NCI-H226 (cell line): ENCODE results near the gene GIMAP4.
"Not testable (repeated sequence)": the region's sequence is repeated elsewhere in the genome, so short reads cannot be mapped to it uniquely, and the experiment has no call there.

Source experiments
- DNase-seq: peaks from one replicate; pipeline ENCODE4 v3.0.0-alpha.2; 2015

Gene GIMAP4

DNA sequence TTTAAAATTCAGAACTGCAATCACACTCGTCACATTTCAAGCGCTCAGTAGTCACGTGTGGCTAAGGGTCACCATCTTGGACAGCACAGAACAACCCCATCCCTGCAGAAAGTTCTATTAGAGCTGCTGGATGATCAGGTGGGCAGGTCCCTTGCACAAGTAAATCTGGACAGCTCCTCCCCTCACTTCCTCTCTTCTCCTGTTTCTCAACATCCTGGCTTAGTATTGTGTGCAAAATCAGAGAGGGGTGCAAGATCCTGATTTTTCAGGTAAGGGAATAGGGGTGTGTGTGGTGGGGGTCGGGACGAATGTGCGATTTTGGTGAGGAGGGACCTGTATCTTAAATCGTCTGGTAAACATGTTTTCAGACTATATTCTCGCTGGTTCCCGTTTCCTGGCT lies at the start of gene GIMAP4:
TSS of gene GIMAP4 (plus strand) at position 222 of the 400 bp plus-strand sequence. CDS start 2,512 bp downstream, outside the sequence.
- DNase-seq = no peak

DNA sequence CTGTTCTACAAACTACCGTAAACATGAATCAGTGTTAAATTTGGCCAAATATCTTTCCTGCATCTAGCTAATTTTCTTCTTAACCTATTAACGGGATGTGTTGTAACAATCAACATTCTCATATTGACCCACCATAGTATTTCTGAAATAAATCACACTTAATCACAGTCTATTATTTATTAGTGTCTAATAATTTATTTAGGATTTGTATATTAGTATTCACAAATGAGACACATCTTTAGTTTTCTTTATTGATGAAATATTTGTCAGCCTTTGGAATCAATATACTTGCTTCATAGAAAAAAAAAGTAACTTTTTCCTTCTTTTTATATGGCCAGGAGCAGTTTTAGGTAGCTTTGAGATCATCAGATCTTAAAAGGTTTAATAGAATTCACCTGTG lies 47.9 kb upstream of the GIMAP4 start:
- DNase-seq = no peak

DNA sequence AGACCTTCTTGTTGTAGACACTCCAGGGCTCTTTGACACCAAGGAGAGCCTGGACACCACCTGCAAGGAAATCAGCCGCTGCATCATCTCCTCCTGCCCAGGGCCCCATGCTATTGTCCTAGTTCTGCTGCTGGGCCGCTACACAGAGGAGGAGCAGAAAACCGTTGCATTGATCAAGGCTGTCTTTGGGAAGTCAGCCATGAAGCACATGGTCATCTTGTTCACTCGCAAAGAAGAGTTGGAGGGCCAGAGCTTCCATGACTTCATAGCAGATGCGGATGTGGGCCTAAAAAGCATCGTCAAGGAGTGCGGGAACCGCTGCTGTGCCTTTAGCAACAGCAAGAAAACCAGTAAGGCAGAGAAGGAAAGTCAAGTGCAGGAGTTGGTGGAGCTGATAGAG lies 47.0 kb upstream of the GIMAP4 start:
- no peak for DNase-seq

DNA sequence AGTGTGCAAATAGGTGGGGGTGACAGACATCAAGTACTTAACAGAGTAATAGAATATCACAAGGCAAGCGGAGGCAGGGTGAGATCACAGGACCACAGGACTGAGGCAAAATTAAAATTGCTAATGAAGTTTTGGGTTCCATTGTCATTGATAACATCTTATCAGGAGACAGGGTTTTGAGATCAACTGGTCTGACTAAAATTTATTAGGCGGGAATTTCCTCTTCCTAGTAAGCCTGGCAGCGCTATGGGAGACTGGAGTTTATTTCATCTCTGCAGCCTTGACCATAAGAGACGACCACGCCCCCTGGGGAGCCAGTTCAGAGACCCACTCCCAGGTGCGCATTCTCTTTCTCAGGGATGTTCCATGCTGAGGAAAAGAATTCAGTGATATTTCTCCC lies 44.3 kb upstream of the GIMAP4 start:
- DNase-seq = not testable (repeated sequence)

DNA sequence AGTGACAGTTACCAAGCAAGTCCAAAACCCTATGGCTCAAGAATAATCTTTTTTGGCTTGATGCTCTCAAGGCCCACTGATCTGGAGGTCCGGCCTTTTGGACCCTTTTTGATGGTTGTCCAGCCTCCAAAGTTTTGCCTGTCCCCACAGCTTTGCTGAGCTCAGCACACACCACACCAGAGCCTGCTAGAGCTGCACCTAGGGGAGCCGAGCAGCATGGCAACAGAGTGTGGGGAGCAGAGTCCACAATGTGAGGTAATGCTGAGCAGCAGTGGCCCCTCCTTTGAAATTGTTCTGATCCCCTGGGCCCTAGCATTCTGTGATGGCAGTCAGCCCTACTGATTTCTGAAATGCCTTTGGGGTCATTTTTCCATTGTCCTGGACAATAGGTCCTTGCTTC lies 43.2 kb upstream of the GIMAP4 start:
- no peak for DNase-seq

DNA sequence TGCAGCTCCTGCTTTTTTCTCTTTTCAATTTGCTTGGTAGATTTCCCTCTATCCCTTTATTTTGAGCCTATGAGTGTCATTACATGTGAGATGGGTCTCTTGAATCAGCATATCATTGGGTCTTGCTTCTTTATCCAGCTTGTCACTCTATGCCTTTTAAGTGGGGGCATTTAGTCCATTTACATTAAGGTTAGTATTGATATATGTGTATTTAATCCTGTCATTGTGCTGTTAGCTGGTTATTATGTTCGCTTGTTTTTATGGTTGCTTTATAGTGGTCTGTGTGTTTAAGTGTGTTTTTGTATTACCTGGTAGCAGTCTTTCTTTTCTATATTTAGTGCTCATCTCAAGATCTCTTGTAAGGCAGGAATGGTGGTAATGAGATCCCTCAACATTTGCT lies 35.5 kb upstream of the GIMAP4 start:
- no peak for DNase-seq

DNA sequence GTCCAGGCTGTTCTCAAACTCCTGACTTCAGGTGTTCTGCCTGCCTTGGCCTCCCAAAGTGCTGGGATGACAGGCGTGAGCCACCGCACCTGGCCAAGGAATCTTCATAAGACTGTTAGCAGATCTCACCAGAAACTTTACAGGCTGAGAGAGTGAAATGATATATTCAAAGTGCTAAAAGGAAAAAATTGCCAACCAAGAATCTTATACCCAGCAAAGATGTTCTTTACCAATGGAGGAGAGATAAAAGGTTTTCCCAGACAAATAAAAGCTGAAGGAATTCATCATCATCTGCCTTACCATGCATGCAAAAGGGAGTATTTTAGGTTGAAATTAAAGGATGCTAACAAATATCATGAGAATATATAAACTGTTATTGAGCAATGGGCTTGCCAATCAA lies 28.9 kb upstream of the GIMAP4 start:
- no peak for DNase-seq

DNA sequence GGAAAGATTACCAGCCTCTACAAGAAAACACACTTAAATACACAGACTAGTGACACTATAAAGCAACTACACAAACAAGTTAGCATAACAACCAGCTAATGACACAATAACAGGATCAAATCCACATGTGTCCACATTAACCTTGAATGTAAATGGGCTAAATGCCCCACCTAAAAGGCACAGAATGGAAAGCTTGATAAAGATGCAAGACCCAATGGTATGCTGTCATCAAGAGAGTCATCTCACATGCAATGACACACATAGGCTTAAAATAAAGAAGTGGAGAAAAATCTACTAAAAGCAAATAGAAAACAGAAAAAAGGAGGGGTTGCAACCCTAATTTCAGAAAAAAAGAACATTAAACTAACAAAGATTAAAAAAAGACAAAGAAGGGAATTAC lies 14.0 kb upstream of the GIMAP4 start:
- DNase-seq = no peak

DNA sequence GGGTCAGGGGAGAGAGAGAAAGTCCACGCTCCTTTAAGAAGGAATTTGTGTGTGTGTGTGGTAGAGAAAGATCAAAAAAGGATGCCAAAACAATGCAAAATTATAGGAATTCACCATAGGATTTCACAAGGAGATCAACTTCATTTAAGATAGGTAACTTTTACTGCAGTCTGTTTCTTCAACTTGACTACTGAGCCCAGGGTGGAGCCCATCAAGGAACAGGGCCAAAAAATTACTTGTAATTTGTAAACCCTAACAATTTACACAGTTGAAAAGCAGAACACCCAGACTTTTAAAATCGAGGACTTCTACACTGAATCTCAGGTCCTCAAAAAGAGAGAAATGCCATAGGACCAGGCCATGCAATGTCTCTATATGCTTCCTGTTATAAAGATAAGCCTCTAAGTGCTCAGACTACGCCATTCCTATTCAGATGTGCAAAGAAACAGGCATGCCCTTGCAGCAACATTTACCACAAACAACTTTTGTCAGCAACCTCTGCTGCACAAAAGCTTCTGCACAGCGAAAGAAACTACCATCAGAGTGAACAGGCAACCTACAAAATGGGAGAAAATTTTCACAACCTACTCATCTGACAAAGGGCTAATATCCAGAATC lies 10.6 kb upstream of the GIMAP4 start:
- no peak for DNase-seq

DNA sequence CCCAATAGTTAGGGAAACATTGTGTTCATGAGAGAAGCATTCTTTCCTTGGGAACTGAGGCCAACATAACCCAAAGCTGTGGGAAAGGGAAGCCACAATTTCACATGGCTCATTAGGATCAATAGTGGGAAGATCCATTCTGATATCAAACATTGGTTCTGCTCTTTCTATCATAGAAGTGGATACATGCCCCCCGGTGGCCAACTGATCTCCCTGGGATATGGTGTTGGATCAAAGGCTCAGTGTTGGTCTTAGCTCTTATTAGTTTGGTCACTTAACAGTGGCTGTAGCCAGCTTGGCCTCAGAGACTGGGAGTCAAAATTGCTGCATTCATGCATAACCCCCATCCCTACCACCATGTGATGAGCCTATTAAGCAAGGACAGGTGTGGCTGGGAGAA lies 6.7 kb upstream of the GIMAP4 start:
- no peak for DNase-seq

DNA sequence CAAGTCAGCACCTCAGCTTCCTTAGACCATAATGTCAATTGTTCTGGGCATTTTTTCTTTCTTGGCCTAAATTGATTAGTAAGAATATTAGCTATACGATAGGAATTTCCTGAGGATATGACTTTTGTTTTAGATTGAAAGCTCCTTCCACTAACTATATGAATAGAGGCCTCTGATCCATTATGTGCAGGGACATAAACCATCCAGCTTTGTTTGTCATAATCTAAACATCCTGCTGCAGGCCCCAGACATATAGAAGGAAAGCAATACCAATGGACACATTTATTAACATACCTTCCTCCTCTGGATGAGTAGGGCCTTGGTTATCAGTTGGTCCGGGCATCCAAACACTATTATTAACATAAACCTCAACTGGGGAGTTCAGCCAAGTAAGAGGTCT lies 4.3 kb upstream of the GIMAP4 start:
- DNase-seq = no peak

DNA sequence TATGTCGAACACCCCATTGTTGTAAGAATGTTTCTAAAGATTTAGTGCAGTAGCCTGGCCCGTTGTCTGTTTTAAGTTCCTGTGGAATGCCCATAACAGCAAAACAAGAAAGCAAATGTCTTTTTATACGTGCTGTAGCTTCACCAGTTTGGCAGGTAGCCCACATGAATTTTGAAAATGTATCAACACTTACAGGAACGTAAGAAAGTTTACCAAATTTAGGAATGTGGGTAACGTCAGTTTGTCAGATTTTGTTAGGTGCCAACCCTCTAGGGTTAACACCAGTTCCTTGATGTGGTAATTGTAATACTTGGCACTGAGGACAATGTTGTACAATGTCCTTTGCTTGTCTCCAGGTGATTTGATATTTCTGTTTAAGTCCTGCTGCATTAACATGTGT lies 3.2 kb upstream of the GIMAP4 start:
- DNase-seq = no peak

DNA sequence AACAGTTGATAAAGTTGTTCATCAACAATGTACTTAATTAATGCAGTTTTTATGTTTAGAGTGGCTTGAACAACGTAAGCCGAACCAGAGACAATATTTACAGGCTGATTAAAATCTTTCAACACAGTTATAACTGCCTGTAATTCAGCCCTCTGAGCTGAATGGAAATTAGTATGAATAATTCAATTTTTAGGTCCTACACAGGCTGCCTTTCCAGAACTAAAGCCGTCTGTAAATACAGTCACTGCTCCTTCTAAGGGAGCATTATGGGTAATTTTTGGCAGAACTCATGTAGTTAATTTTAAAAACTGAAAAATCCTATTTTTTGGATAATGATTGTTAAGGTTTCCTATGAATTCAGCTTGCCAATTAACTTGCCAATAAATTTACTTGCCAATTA lies 2.6 kb upstream of the GIMAP4 start:
- DNase-seq = no peak

DNA sequence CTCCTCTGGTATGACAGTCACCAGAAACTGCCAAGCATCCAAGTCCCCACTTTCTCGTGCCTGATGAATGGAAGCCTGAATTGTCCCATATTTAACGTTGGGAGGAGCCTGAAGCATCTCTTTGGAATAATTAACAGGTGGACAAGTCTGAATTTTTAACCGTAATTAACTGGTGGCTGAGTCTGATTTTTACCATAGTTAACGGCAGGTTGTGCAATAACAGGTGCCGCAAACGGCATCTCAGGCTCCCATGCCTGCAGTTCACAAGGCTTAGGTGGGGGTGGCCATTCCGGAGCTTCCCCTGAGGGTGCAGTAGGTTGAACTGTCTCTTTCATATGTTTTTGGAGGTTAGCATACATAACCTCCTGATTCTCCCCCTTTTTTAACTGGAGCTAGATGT lies 2.0 kb upstream of the GIMAP4 start:
- no peak for DNase-seq

DNA sequence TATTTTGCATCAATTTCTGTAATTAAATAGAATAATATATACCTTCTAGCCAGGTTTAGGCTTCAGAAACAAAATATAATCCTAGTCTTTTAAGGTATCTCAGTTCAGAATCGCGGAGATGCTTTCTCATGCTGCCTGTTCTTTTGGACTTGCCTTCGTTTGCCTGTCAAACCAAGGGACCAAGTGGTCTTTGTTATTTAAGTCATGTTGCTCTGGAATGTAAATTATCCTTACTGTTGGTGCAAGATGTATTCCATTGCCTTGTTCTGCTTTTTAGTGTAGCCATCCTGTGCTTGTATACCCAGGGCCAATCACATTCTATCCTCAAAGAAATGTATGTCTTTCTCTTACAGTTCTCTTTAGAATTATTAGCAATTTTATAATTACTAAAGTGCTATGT lies 1.1 kb upstream of the GIMAP4 start:
- DNase-seq = no peak

DNA sequence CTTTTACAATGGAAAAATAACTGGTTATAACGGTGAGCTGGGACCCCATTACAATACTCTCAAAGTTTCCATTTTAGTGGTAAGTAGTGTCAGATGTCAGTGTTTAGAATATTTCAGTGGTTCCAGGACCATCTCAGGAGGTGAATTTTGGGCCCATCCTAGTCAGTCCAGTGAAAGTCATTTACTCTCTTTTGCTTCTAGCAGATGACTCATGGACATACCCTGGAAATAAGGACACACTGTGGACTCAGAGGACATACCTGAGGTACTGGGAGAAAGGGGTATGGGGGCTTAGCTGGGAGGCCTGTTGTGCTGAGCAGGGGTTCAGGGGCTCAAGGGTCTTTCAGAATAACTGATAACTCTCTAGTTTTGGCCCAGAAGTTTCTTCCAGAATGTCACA lies 618 bp upstream of the GIMAP4 start:
- DNase-seq = no peak

DNA sequence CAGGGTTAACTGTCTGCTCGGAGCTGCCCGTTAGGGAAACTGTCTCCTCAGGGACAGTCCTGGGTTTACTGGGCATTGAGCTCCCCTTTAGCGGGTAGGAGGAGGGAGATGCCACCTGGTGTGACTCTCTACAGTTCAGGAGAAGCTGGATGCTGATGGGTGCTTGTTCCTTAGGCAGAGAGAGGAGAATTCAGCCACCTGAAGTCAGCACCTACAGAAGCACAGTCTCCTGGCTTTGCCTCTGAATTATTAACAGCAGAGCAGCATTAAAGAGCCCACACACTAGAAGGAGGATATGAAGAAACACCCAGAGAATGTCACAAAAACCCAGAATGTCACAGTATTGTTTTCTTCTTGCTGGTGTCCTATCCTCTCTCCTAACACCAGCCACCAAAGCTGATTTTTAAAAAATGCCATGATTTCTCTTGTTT lies 696 bp downstream of the GIMAP4 start:
- DNase-seq = no peak

DNA sequence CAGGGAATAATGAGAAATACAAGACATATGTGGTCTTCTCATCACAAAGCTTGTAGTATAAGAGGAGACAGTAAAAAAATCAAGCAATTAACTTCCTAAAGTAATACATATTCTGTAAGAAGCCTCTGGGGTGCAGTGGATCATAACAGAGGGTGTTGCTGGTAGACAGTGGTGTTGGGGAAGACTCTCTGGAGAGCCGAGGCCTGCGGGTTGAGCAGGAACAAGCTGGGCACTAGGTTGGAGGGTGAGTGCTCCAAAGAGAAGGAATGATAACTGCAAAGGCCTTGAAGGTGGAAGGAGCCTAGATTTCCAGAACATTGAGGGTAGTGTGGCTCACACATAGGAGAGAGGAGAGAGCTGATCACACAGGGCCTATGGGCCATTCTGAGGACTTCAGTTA lies 1.5 kb downstream of the GIMAP4 start:
- no peak for DNase-seq

DNA sequence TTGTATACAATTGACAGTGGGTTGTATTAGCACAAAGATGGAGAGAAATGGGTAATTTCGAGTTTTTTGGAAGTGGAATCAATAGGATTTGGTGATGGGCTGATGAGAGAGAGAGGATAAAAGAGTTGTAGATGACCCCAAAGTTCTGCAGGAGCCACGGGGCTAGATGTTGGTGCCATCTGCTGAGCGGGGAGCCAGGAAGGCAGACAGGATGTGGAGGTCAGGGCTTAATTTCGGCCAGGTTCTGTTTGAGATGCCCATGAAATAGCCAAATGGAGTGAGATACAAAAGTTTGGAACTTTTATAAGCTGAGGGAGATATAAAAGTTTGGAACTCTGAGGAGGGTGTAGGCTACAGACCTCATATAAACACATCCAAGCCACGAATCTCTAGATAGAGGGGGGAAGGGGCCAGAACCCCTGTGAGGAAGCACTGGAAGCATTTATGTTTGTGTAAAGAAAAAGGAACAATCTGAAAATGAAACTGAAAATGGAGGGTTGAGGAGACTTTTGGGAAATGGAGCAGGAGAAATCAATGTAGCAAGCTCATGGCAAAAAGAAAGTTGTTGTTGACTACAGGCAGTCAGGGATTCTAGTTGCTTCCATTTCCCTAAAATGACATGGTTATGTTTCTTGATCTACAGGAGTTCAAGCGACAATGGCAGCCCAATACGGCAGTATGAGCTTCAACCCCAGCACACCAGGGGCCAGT lies 2.2 kb downstream of the GIMAP4 start:
- no peak for DNase-seq

DNA sequence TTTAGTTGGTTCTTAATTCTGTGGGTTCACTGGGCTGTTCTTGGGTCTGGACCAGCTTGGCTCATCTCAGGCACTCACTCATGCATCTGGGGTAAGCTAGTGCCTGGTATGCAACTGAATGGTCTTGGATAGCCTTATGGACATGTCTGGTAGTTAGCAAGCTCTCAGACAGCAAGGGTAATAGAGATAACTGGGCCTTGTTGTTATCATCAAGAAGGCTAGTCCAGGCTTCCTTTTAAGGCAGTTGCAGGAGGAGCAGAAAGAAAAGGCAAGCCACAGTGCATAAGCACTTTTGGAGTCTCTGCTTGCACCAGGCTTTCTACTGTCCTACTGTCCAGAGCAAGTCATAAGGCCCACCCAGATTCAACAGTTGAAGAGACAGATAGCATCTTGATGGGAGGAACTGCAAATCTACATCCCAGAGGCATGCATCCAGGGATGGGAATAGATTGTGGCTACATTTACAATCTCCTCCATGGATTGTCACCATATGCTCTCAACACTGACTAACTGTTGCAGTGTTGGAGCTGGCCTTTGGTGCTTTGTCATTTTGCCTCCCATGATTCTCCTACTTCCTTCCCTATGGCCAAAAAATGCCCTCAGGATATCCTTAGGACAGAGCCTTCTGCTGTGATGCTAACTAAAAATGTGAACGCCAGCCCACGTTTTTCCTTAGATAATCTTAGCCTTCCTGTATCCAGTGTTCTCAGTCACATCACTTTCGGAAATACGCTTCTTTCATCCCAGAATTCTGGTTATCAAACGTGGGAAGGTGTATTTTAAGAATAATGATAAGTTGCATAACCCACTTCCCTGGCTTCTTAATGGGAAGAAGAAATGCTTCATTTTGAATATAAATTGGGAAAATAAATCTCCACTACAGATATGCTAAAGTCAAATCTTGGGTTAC lies 3.6 kb downstream of the GIMAP4 start:
- DNase-seq = no peak

DNA sequence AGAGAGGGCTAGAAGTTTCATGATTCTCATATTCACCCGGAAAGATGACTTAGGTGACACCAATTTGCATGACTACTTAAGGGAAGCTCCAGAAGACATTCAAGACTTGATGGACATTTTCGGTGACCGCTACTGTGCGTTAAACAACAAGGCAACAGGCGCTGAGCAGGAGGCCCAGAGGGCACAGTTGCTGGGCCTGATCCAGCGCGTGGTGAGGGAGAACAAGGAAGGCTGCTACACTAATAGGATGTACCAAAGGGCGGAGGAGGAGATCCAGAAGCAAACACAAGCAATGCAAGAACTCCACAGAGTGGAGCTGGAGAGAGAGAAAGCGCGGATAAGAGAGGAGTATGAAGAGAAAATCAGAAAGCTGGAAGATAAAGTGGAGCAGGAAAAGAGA lies 5.3 kb downstream of the GIMAP4 start:
- no peak for DNase-seq

DNA sequence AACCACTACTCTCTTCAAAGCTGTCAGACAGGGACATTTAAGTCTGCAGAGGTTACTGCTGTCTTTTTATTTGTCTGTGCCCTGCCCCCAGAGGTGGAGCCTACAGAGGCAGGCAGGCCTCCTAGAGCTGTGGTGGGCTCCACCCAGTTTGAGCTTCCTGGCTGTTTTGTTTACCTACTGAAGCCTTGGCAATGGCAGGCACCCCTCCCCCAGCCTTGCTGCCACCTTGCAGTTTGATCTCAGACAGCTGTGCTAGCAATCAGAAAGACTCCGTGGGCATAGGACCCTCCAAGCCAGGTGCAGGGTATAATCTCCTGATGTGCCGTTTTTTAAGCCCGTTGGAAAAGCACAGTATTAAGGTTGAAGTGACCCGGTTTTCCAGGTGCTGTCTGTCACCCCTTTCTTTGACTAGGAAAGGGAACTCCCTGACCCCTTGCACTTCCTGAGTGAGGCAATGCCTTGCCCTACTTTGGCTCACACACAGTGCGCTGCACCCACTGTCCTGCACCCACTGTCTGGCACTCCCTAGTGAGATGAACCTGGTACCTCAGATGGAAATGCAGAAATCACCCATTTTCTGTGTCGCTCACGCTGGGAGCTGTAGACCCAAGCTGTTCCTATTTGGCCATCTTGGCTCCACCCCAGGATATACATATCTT lies 12.9 kb downstream of the GIMAP4 start:
- not testable (repeated sequence) for DNase-seq

DNA sequence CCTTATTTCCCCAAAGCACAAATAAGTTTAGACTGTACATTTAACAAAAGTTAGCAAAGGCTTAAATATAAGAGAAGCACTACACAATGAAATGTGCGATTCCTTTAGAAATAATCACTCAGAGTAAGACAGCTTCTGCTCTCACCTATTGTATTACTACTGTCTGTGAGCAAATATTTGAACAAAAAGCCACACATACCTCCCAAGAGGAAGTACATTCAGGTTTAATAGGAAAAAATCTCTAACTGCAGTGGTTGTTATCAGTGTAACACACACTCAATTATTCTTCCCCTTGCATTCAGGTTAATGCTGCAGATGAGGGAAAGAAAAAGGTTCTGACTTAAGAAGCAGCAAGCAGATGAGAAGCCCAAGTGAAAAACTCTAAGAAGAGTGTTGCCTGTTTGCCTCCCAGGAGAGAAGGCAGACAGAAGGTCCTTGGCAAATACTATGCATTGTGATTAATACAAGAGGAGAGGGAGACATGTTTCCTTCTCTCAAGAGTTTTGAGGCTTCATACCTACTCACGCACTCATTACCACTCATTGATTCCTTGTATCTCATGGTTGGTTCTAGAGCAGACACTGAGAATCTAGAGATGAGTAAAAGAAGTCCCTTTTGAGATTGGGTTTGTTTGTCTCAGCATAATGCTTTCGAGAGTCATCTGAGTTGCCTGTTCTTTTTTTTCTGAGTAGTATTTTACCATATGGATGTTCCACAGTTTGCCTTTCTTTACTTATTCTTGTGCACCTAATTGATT lies 13.6 kb downstream of the GIMAP4 start:
- no peak for DNase-seq
